Natural killer cell (primary cell): ENCODE measurements around the gene SSB. TPM values are rescaled to one million over a fixed set of nuclear protein-coding genes. Genes with fewer than 3 reads are reported as not detected.

Source experiments
- ATAC-seq, 3 donors: fragments of 150-1000 bp in 2 of 3; fragments of 200-7000 bp in 1 of 3; cut with Tn5 transposase; 1 replicate in 1 of 3; 2 replicates in 2 of 3; pipeline ENCODE4 v1.10.0; 2021; ENCODE audit warnings: mild to moderate bottlenecking in 2 of 3, moderate library complexity in 2 of 3
- DNase-seq, 2 donors: peaks; one replicate each; pipeline versions ENCODE4 v3.0.0 to v3.0.0-alpha.2; 2013 to 2021; ENCODE audit warnings: mixed read lengths in 1 of 2
- H3K27ac ChIP-seq: one replicate; pipeline ENCODE4 v1.5.1; 2013; ENCODE audit warnings: mild to moderate bottlenecking, low read length
- H3K27me3 ChIP-seq: one replicate; pipeline ENCODE4 v1.6.1; 2013; ENCODE audit warnings: low read length; ENCODE audit not compliant: control insufficient read depth, insufficient read depth
- H3K36me3 ChIP-seq: one replicate; pipeline ENCODE4 v1.6.1; 2013; ENCODE audit warnings: low read length; ENCODE audit not compliant: control insufficient read depth, insufficient read depth
- H3K4me1 ChIP-seq: one replicate; pipeline ENCODE4 v1.6.1; 2013; ENCODE audit warnings: low read length; ENCODE audit not compliant: control insufficient read depth, insufficient read depth
- H3K4me3 ChIP-seq: one replicate; pipeline ENCODE4 v1.5.1; 2013; ENCODE audit warnings: low read length
- H3K9me3 ChIP-seq: one replicate; pipeline ENCODE4 v1.6.1; 2013; ENCODE audit warnings: low read length; ENCODE audit not compliant: control insufficient read depth, insufficient read depth
- H3K27ac Mint-ChIP-seq, 2 donors: one replicate each; pipeline ENCODE4 v1.8.0; 2022; ENCODE audit warnings: mild to moderate bottlenecking in 2 of 2, mixed read lengths in 2 of 2, moderate library complexity in 1 of 2
- H3K27me3 Mint-ChIP-seq, 2 donors: one replicate each; pipeline ENCODE4 v1.8.0; 2022; ENCODE audit warnings: low read depth in 2 of 2, mixed read lengths in 2 of 2
- H3K36me3 Mint-ChIP-seq: one replicate; pipeline ENCODE4 v1.8.0; 2022; ENCODE audit warnings: mixed read lengths
- H3K4me1 Mint-ChIP-seq, 2 donors: one replicate each; pipeline ENCODE4 v1.8.0; 2022; ENCODE audit warnings: mixed read lengths in 2 of 2
- H3K4me3 Mint-ChIP-seq: one replicate; pipeline ENCODE4 v1.8.0; 2022; ENCODE audit warnings: mild to moderate bottlenecking, moderate library complexity, mixed read lengths
- H3K9me3 Mint-ChIP-seq, 2 donors: one replicate each; pipeline ENCODE4 v1.8.0; 2022; ENCODE audit warnings: mixed read lengths in 2 of 2
- CTCF ChIP-seq: fragments of 200-600 bp; IDR thresholded peaks from one replicate; pipeline ENCODE4 v1.8.0; 2022; ENCODE audit warnings: antibody characterized with exemption
- WGBS: methylation state at CpG from one replicate; pipeline ENCODE4 v1.1.7; 2013; ENCODE audit warnings: missing lambda C conversion rate; ENCODE audit not compliant: insufficient coverage; 5-methylcytosine and 5-hydroxymethylcytosine counted together
- intact Hi-C: fragments of 100-400 bp; cut with micrococcal nuclease; formaldehyde crosslinking; loops from one replicate; pipeline ENCODE4 v1.14.2; 2022
- total RNA-seq, 4 donors: library from RNA; stranded (reverse); fragments of 120-200 nt in 1 of 4; gene quantifications; one replicate each; pipeline versions ENCODE4 v1.2.3 to v1.2.4, GENCODE V29; 2013 to 2022

Gene SSB
- total RNA-seq, 3 donors from 2014 or later (not counting 1 experiment from before 2014, with no cell fraction given) = 95.5 to 125 (median 102) TPM

GRCh38 chr2:169860149-169860548 is 61.5 kb downstream of the SSB start:
- Histone ChIP-seq H3K9me3 (no peaks in the 10 kb centered on the region), H3K36me3 (no peaks in the 10 kb centered on the region), H3K4me3 (no peak overlapping the region), H3K4me1 (no peaks in the 10 kb centered on the region), H3K27me3 (no peaks in the 10 kb centered on the region), H3K27ac (no peak overlapping the region)
- H3K27me3 Mint-ChIP-seq = no peaks in the 10 kb centered on the region
- H3K4me1 Mint-ChIP-seq = peaks cover 25 to 33% of the 10 kb centered on the region in 2 donors
- 98% methylated on average over 4 of the region's 4 CpGs for WGBS
- TF ChIP-seq CTCF = no peak
- H3K9me3 Mint-ChIP-seq = no peaks in the 10 kb centered on the region
- intact Hi-C loops = no loop called here
- H3K4me3 Mint-ChIP-seq = no peak overlapping the region
- ATAC-seq (no peak), DNase-seq (no peak)
- no peak overlapping the region for H3K27ac Mint-ChIP-seq
- H3K36me3 Mint-ChIP-seq = no peaks in the 10 kb centered on the region

Other genes starting within 250 kb of the SSB start
- gene FASTKD1, start 225.0 kb upstream of the SSB start, total RNA-seq = 10 to 100 TPM; 10.9 to 14.1 (median 12.5) TPM
- gene PPIG, start 214.5 kb upstream of the SSB start, total RNA-seq = 10 to 100 TPM; 42.2 to 58.3 (median 56.1) TPM
- 1 to 10 TPM in 2 of 3 donors, under 1 TPM in 1; 0.27 to 8.4 (median 1.5) TPM for gene CFAP210, start 104.5 kb upstream of the SSB start, total RNA-seq
- 1 to 10 TPM; 3.6 to 9.5 (median 5.8) TPM for gene PHOSPHO2, start 104.4 kb upstream of the SSB start, total RNA-seq
- gene KLHL23, start 65.0 kb upstream of the SSB start, total RNA-seq = 1 to 10 TPM; 2.5 to 4.2 (median 3.0) TPM
- gene METTL5, start 26.0 kb downstream of the SSB start, total RNA-seq = 10 to 100 TPM; 14.7 to 28.2 (median 21.3) TPM
- 10 to 100 TPM; 40.8 to 54.5 (median 41.0) TPM for gene UBR3, start 28.6 kb downstream of the SSB start, total RNA-seq